HepG2 (cell line): ENCODE results near the gene PCIF1. TPM values are rescaled to one million over a fixed set of nuclear protein-coding genes. Genes with fewer than 3 reads are reported as not detected.
A peak's percentile ranks its signal among the peaks of the same experiment; 100 is the strongest.

Experiments used
- ATF1 ChIP-seq: IDR thresholded peaks from 2 replicates; pipeline ENCODE4 v1.6.1; 2016; ENCODE audit warnings: mild to moderate bottlenecking, control low read depth
- LRRFIP1 ChIP-seq: sonication (generic); formaldehyde crosslinking; conservative IDR thresholded peaks from 2 replicates; pipeline ENCODE4 v1.4.0; 2020; ENCODE audit warnings: missing genetic modification reagents
- NFE2L2 ChIP-seq: fragments of 150-350 bp; IDR thresholded peaks from 2 replicates; pipeline ENCODE4 v1.6.1; 2014; ENCODE audit warnings: low read length
- PHF5A ChIP-seq: IDR thresholded peaks from one replicate; pipeline ENCODE4 v1.6.1; 2018; ENCODE audit warnings: low read depth, missing genetic modification reagents; ENCODE audit not compliant: unreplicated experiment
- SOX13 ChIP-seq, 3 experiments: fragments of 450-650 bp in 1 of 3; sonication (generic) in 1 of 3; formaldehyde crosslinking in 1 of 3; IDR thresholded peaks in 2 of 3; conservative IDR thresholded peaks in 1 of 3; 2 replicates each; pipeline versions ENCODE4 v1.5.0 to v1.6.1; 2016 to 2020; ENCODE audit warnings: antibody characterized with exemption in 1 of 3, mild to moderate bottlenecking in 1 of 3, missing compliant biosample characterization in 1 of 3, missing genetic modification reagents in 1 of 3, moderate library complexity in 1 of 3
- SRSF4 ChIP-seq: fragments of 200-400 bp; formaldehyde crosslinking; IDR thresholded peaks from one replicate; pipeline ENCODE4 v1.6.1; 2018; ENCODE audit warnings: mild to moderate bottlenecking, low read depth, low read length, moderate library complexity; ENCODE audit not compliant: poor library complexity, severe bottlenecking
- TFE3 ChIP-seq: IDR thresholded peaks from 2 replicates; pipeline ENCODE4 v1.6.1; 2016
- TMF1 ChIP-seq: sonication (generic); formaldehyde crosslinking; IDR thresholded peaks from 2 replicates; pipeline ENCODE4 v1.8.1; 2022; ENCODE audit warnings: low read depth, missing genetic modification reagents
- TSC22D2 ChIP-seq: sonication (generic); formaldehyde crosslinking; IDR thresholded peaks from 2 replicates; pipeline ENCODE4 v1.5.1; 2020; ENCODE audit warnings: missing genetic modification reagents, mild to moderate bottlenecking, borderline replicate concordance
- ZBTB43 ChIP-seq: sonication (generic); formaldehyde crosslinking; conservative IDR thresholded peaks from 2 replicates; pipeline ENCODE4 v1.4.0; 2020; ENCODE audit warnings: missing genetic modification reagents
- ZNF234 ChIP-seq: sonication (generic); formaldehyde crosslinking; conservative IDR thresholded peaks from 2 replicates; pipeline ENCODE4 v1.5.1; 2020; ENCODE audit warnings: mild to moderate bottlenecking, missing genetic modification reagents
- ZNF235 ChIP-seq: sonication (generic); formaldehyde crosslinking; IDR thresholded peaks from 2 replicates; pipeline ENCODE4 v1.8.1; 2023; ENCODE audit warnings: mild to moderate bottlenecking, missing genetic modification reagents, borderline replicate concordance
- ZNF530 ChIP-seq: sonication (generic); formaldehyde crosslinking; IDR thresholded peaks from 2 replicates; pipeline ENCODE4 v1.5.0; 2020; ENCODE audit warnings: low read depth, mild to moderate bottlenecking, missing genetic modification reagents
- ZNF547 ChIP-seq: sonication (generic); formaldehyde crosslinking; IDR thresholded peaks from 2 replicates; pipeline ENCODE4 v1.5.1; 2020; ENCODE audit warnings: mild to moderate bottlenecking, missing genetic modification reagents
- ZNF598 ChIP-seq: sonication (generic); formaldehyde crosslinking; IDR thresholded peaks from 2 replicates; pipeline ENCODE4 v1.5.1; 2020; ENCODE audit warnings: mild to moderate bottlenecking, missing genetic modification reagents, borderline replicate concordance
- ZXDC ChIP-seq: sonication (generic); formaldehyde crosslinking; IDR thresholded peaks from 2 replicates; pipeline ENCODE4 v1.5.0; 2020; ENCODE audit warnings: mild to moderate bottlenecking, missing genetic modification reagents
- polyA plus RNA-seq, 8 experiments: library from polyadenylated mRNA; depleted of rRNA in 3 of 8; stranded (reverse) in 7 of 8; unstranded in 1 of 8; fragments of >200 nt; fragmentation: Illumina TruSeq in 4 of 8; extraction: Trizol in 4 of 8; gene quantifications; 2 replicates each; pipeline versions ENCODE4 v1.2.1 to v1.2.3, GENCODE V29; 2011 to 2016; ENCODE audit warnings: low read depth in 4 of 8, missing spikeins in 1 of 8, mixed read lengths in 1 of 8; ENCODE audit not compliant: insufficient read depth in 1 of 8
- total RNA-seq, 5 experiments: library from RNA; depleted of rRNA; stranded (reverse); fragments of >200 nt; fragmentation: Illumina TruSeq; extraction: Trizol; gene quantifications; 2 replicates each; pipeline ENCODE4 v1.2.3, GENCODE V29; 2016; ENCODE audit warnings: low read depth in 1 of 5
- TF ChIP-seq, protein P1 (sequence below), 2 experiments: sonication (generic) in 1 of 2; formaldehyde crosslinking in 1 of 2; IDR thresholded peaks; 2 replicates each; pipeline versions ENCODE4 v1.4.0 to v1.6.1; 2018 to 2020; ENCODE audit warnings: missing genetic modification reagents in 2 of 2, borderline replicate concordance in 1 of 2, low read depth in 1 of 2, mild to moderate bottlenecking in 1 of 2, missing biosample characterization in 1 of 2

Gene PCIF1
- total and polyA plus RNA-seq, 2 of the 13 experiments (the other 11 are each of a cell fraction or from before 2014, with no cell fraction given) = 20.9 to 24.4 TPM

DNA sequence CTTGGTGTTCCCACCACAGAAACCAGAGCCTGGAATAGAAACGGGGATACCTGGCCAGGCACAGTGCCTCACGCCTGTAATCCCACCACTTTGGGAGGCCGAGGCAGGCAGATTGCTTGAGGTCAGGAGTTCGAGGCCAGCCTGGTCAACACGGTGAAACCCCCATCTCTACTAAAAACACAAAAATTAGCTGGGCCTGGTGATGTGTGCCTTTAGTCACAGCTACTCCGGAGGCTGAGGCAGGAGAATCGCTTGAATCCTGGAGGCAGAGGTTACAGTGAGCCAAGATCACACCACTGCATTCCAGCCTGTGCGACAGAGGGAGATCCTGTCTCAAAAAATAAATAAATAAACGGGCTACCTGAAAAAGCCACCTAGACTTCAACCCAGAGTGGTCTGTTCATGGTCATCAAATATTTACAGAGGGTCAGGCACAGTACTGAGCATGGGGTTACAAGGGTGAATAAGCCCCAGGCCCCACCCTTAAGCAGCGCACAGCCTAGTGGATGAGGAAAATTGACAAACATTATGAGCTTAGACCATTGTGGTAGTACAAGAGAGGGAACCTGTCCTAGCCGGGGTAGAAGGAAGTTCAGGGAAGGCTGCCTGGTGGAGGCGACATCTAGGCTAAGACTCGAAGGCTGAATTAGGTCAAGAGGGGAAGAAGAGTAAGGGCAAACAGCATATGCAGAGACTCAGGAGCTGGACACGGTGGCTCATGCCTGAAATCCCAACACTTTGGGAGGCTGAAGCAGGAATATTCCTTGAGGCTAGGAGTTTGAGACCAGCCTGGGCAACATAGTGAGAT, 7.2 kb upstream of the PCIF1 start (continued):
- no peak for TF ChIP-seq SRSF4
- TF ChIP-seq ZNF530 (CRISPR knock-in tag) = no peak
- peak; percentile 84 for TF ChIP-seq ZNF598 (CRISPR knock-in tag)
- 0 out of 2 replicates have a peak, but pooled peaks have one; percentile 57 for TF ChIP-seq ZNF234 (CRISPR knock-in tag)
- TF ChIP-seq ZNF235 (CRISPR knock-in tag) = no peak
- TF ChIP-seq, protein P1, sequence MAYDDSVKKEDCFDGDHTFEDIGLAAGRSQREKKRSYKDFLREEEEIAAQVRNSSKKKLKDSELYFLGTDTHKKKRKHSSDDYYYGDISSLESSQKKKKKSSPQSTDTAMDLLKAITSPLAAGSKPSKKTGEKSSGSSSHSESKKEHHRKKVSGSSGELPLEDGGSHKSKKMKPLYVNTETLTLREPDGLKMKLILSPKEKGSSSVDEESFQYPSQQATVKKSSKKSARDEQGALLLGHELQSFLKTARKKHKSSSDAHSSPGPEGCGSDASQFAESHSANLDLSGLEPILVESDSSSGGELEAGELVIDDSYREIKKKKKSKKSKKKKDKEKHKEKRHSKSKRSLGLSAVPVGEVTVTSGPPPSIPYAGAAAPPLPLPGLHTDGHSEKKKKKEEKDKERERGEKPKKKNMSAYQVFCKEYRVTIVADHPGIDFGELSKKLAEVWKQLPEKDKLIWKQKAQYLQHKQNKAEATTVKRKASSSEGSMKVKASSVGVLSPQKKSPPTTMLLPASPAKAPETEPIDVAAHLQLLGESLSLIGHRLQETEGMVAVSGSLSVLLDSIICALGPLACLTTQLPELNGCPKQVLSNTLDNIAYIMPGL (CRISPR knock-in tag; IDR thresholded peaks at IDR 0.05; ENCODE audit: borderline replicate concordance in 1 of 2, low read depth in 1 of 2) = peak; percentile 68 to 77
- TF ChIP-seq LRRFIP1 (CRISPR knock-in tag) = no peak
- peak; percentile 93 for TF ChIP-seq TSC22D2
- TF ChIP-seq NFE2L2 = no peak
- TF ChIP-seq SOX13 (IDR thresholded peaks at IDR 0.05) = peak; percentile 64; the same call in 1 of the 2 replicates
- TF ChIP-seq SOX13 (CRISPR knock-in tag; conservative IDR thresholded peaks at IDR 0.05 in 1 of 2, IDR thresholded peaks at IDR 0.05 in 1 of 2) = peak in 1 of 2 experiments; percentile 92; a peak in 2 of 4 replicates
- TF ChIP-seq ZBTB43 (CRISPR knock-in tag) = peak; percentile 87; the same call in 1 of the 2 replicates
- TF ChIP-seq ATF1 (CRISPR knock-in tag) = peak; percentile 77
- TF ChIP-seq ZXDC (CRISPR knock-in tag) = peak; percentile 86
- TF ChIP-seq TMF1 (CRISPR knock-in tag) = no peak
- TF ChIP-seq TFE3 (CRISPR knock-in tag) = peak; percentile 78
- TF ChIP-seq ZNF547 (CRISPR knock-in tag) = peak; percentile 96
- TF ChIP-seq PHF5A (CRISPR knock-in tag) = peak; percentile 98
